K562 (cell line): ENCODE measurements around the gene ERF. TPM values are rescaled to one million over a fixed set of nuclear protein-coding genes. Genes with fewer than 3 reads are reported as not detected.

Experiments used
- ATF3 ChIP-seq, 2 experiments: fragments of 450-650 bp in 1 of 2; sonication (generic) in 1 of 2; formaldehyde crosslinking in 1 of 2; IDR thresholded peaks in 1 of 2; conservative IDR thresholded peaks in 1 of 2; 2 replicates each; pipeline versions ENCODE4 v1.6.1 to v1.8.1; 2016 to 2023; ENCODE audit warnings: mild to moderate bottlenecking in 2 of 2, moderate library complexity in 2 of 2, inconsistent platforms in 1 of 2, missing genetic modification reagents in 1 of 2
- BCLAF1 ChIP-seq, 2 experiments: fragments of 450-650 bp in 1 of 2; IDR thresholded peaks; 2 replicates each; pipeline ENCODE4 v1.6.1; 2011 to 2017; ENCODE audit warnings: low read depth in 2 of 2, antibody characterized with exemption in 1 of 2, borderline replicate concordance in 1 of 2, low read length in 1 of 2, mild to moderate bottlenecking in 1 of 2, mixed read lengths in 1 of 2; ENCODE audit not compliant: control insufficient read depth in 1 of 2
- BCOR ChIP-seq: fragments of 450-650 bp; IDR thresholded peaks from 2 replicates; pipeline ENCODE4 v1.6.1; 2016
- CREB1 ChIP-seq, 2 experiments: sonication (generic) in 1 of 2; formaldehyde crosslinking in 1 of 2; IDR thresholded peaks; 2 replicates each; pipeline versions ENCODE4 v1.6.1 to v1.8.0; 2012 to 2022; ENCODE audit warnings: inconsistent platforms in 1 of 2, mild to moderate bottlenecking in 1 of 2, missing genetic modification reagents in 1 of 2, moderate library complexity in 1 of 2
- E2F3 ChIP-seq: fragments of 250-450 bp; sonication (Bioruptor Pico); IDR thresholded peaks from 2 replicates; pipeline ENCODE4 v1.4.0; 2020; ENCODE audit warnings: mild to moderate bottlenecking
- HEY1 ChIP-seq: fragments of 250-450 bp; sonication (Bioruptor Pico); IDR thresholded peaks from 2 replicates; pipeline ENCODE4 v1.5.0; 2020; ENCODE audit warnings: mild to moderate bottlenecking, moderate library complexity, borderline replicate concordance
- HNRNPLL ChIP-seq: fragments of 200-400 bp; formaldehyde crosslinking; IDR thresholded peaks from 2 replicates; pipeline ENCODE4 v1.6.1; 2017; ENCODE audit warnings: low read length, low read depth, mild to moderate bottlenecking; ENCODE audit not compliant: poor library complexity, severe bottlenecking
- RBM17 ChIP-seq: fragments of 200-400 bp; formaldehyde crosslinking; IDR thresholded peaks from 2 replicates; pipeline ENCODE4 v1.6.1; 2017; ENCODE audit warnings: low read depth, mild to moderate bottlenecking, low read length, borderline replicate concordance
- SMARCE1 ChIP-seq: fragments of 450-650 bp; IDR thresholded peaks from 2 replicates; pipeline ENCODE4 v1.7.1; 2016; ENCODE audit warnings: mild to moderate bottlenecking
- SRSF3 ChIP-seq: fragments of 200-400 bp; formaldehyde crosslinking; IDR thresholded peaks from 2 replicates; pipeline ENCODE4 v1.6.1; 2016; ENCODE audit warnings: mild to moderate bottlenecking, low read length, moderate library complexity; ENCODE audit not compliant: insufficient read depth
- TCF3 ChIP-seq: sonication (generic); formaldehyde crosslinking; IDR thresholded peaks from 2 replicates; pipeline ENCODE4 v1.4.0; 2020; ENCODE audit warnings: mild to moderate bottlenecking, missing genetic modification reagents
- TFAP4 ChIP-seq: sonication (generic); formaldehyde crosslinking; IDR thresholded peaks from 2 replicates; pipeline ENCODE4 v1.8.0; 2022; ENCODE audit warnings: missing genetic modification reagents, mild to moderate bottlenecking, moderate library complexity, borderline replicate concordance
- ZBTB43 ChIP-seq: sonication (generic); formaldehyde crosslinking; IDR thresholded peaks from 2 replicates; pipeline ENCODE4 v1.8.0; 2023; ENCODE audit warnings: mild to moderate bottlenecking, missing genetic modification reagents
- ZNF146 ChIP-seq: IDR thresholded peaks from one replicate; pipeline ENCODE4 v1.6.1; 2018; ENCODE audit warnings: missing compliant biosample characterization; ENCODE audit not compliant: unreplicated experiment
- ZNF239 ChIP-seq: fragments of 250-450 bp; sonication (Bioruptor Pico); IDR thresholded peaks from 2 replicates; pipeline ENCODE4 v1.4.0; 2020; ENCODE audit warnings: mild to moderate bottlenecking
- ZNF24 ChIP-seq: fragments of 450-650 bp; IDR thresholded peaks from 2 replicates; pipeline ENCODE4 v1.6.1; 2016
- ZZZ3 ChIP-seq: fragments of 450-650 bp; IDR thresholded peaks from 2 replicates; pipeline ENCODE4 v1.6.1; 2016; ENCODE audit warnings: antibody characterized with exemption, mild to moderate bottlenecking, moderate library complexity
- polyA plus RNA-seq, 8 experiments: library from polyadenylated mRNA; depleted of rRNA in 4 of 8; stranded (reverse) in 5 of 8; unstranded in 3 of 8; fragments of >200 nt; fragmentation: Nextera tagmentation in 2 of 8; fragmentation: Illumina TruSeq in 1 of 8; extraction: Ambion mirVana in 2 of 8; extraction: Trizol in 1 of 8; gene quantifications; 2 replicates each; pipeline versions ENCODE4 v1.2.1 to v1.2.3, GENCODE V29; 2011 to 2014; ENCODE audit warnings: inconsistent platforms in 1 of 8, missing spikeins in 1 of 8
- total RNA-seq, 7 experiments: library from RNA; depleted of rRNA in 6 of 7; stranded (reverse); fragments of >200 nt in 6 of 7; fragmentation: Illumina TruSeq in 2 of 7; extraction: Trizol in 2 of 7; gene quantifications; 2 replicates each; pipeline versions ENCODE4 v1.2.1 to v1.2.3, GENCODE V29; 2011 to 2021; ENCODE audit warnings: low replicate concordance in 1 of 7

Gene ERF
- total and polyA plus RNA-seq, 9 of the 15 experiments (the other 6 are each of a cell fraction or from before 2014, with no cell fraction given) = 0.03 to 75.4 (median 27.0) TPM

GRCh38 chr19:42229855-42230351 lies 25.0 kb downstream of the ERF start (continued):
- TF ChIP-seq TCF3 (CRISPR knock-in tag) (peak; percentile 49), TFAP4 (CRISPR knock-in tag) (peak; percentile 76), HEY1 (no peak), ZNF146 (no peak), BCOR (0 out of 2 replicates have a peak, but pooled peaks have one; percentile 8), BCLAF1 (IDR thresholded peaks at IDR 0.05; ENCODE audit: borderline replicate concordance in 1 of 2, control insufficient read depth in 1 of 2, low read depth in 2 of 2, low read length in 1 of 2) (no peak), RBM17 (no peak), ZNF239 (CRISPR knock-in tag) (no peak), E2F3 (no peak), ZNF24 (no peak), SMARCE1 (no peak), ZBTB43 (CRISPR knock-in tag) (no peak), HNRNPLL (no peak), SRSF3 (no peak), ATF3 (IDR thresholded peaks at IDR 0.05) (no peak), ATF3 (CRISPR knock-in tag; conservative IDR thresholded peaks at IDR 0.05) (no peak), ZZZ3 (no peak), CREB1 (IDR thresholded peaks at IDR 0.05) (no peak), CREB1 (CRISPR knock-in tag; IDR thresholded peaks at IDR 0.05) (no peak)
